Gastrocnemius medialis (tissue), 4 donors: ENCODE results near the gene RNF2. TPM values are rescaled to one million over a fixed set of nuclear protein-coding genes. Genes with fewer than 3 reads are reported as not detected.

Source experiments
- ATAC-seq, 2 donors: fragments of 150-250 bp; one replicate each; pipeline ENCODE4 v1.9.1; 2016
- DNase-seq, 2 donors: peaks; one replicate each; pipeline ENCODE4 v3.0.0-alpha.2; 2019
- H3K27ac ChIP-seq, 4 donors: fragments of 200-600 bp; sonication (generic); 1 replicate in 1 of 4; 2 replicates in 3 of 4; pipeline ENCODE4 v1.5.1; 2016 to 2018; ENCODE audit warnings: mild to moderate bottlenecking in 2 of 4, moderate library complexity in 1 of 4
- H3K27me3 ChIP-seq, 3 donors: fragments of 200-600 bp; sonication (generic) in 2 of 3; 1 replicate in 1 of 3; 2 replicates in 2 of 3; pipeline versions ENCODE4 v1.5.1 to v1.6.0; 2016 to 2019; ENCODE audit warnings: mild to moderate bottlenecking in 1 of 3, moderate library complexity in 1 of 3
- H3K36me3 ChIP-seq, 2 donors: fragments of 200-600 bp; sonication (generic) in 1 of 2; one replicate each; pipeline ENCODE4 v1.5.1; 2017 to 2018
- H3K4me1 ChIP-seq, 2 donors: fragments of 200-600 bp; sonication (generic) in 1 of 2; one replicate each; pipeline ENCODE4 v1.5.1; 2016 to 2017; ENCODE audit warnings: mild to moderate bottlenecking in 2 of 2
- H3K4me3 ChIP-seq, 4 donors: fragments of 200-600 bp; sonication (generic) in 3 of 4; 1 replicate in 1 of 4; 2 replicates in 3 of 4; pipeline ENCODE4 v1.5.1; 2016 to 2019; ENCODE audit warnings: mild to moderate bottlenecking in 2 of 4
- H3K9me3 ChIP-seq, 3 donors: fragments of 200-600 bp; sonication (generic) in 2 of 3; 1 replicate in 1 of 3; 2 replicates in 2 of 3; pipeline ENCODE4 v1.5.1; 2016 to 2019
- POLR2A ChIP-seq, 2 donors: fragments of 450-650 bp; IDR thresholded peaks; one replicate each; pipeline ENCODE4 v1.6.1; 2017; ENCODE audit warnings: antibody characterized with exemption in 2 of 2, mild to moderate bottlenecking in 2 of 2, moderate library complexity in 2 of 2
- in situ Hi-C, 4 donors: fragments of 200-750 bp; cut with MboI; loops; one replicate each; pipeline versions ENCODE4 v1.15.0 to v1.8.0; 2017; ENCODE audit warnings: low sequenced_read_pairs in 4 of 4
- intact Hi-C: fragments of 100-400 bp; cut with DNase I; formaldehyde crosslinking; loops from one replicate; pipeline ENCODE4 v1.15.1; 2023; ENCODE audit warnings: low total_unique reads
- total RNA-seq, 4 donors: library from RNA; depleted of rRNA; stranded (reverse); fragments of >200 nt; gene quantifications; one replicate each; pipeline versions ENCODE4 v1.1.0 to v1.2.3, GENCODE V29; 2016
- TF ChIP-seq, protein P1 (sequence below), 5 experiments: fragments of 450-650 bp in 3 of 5; fragments of 200-600 bp in 2 of 5; sonication (generic) in 2 of 5; IDR thresholded peaks in 4 of 5; conservative IDR thresholded peaks in 1 of 5; 1 replicate in 4 of 5; 2 replicates in 1 of 5; pipeline ENCODE4 v1.5.1; 2016 to 2019; ENCODE audit warnings: antibody characterized with exemption in 5 of 5, mild to moderate bottlenecking in 3 of 5, moderate library complexity in 3 of 5

RNF2 gene
- total RNA-seq, 4 donors from 2014 or later: 5.4 to 11.0 (median 7.3) TPM

DNA sequence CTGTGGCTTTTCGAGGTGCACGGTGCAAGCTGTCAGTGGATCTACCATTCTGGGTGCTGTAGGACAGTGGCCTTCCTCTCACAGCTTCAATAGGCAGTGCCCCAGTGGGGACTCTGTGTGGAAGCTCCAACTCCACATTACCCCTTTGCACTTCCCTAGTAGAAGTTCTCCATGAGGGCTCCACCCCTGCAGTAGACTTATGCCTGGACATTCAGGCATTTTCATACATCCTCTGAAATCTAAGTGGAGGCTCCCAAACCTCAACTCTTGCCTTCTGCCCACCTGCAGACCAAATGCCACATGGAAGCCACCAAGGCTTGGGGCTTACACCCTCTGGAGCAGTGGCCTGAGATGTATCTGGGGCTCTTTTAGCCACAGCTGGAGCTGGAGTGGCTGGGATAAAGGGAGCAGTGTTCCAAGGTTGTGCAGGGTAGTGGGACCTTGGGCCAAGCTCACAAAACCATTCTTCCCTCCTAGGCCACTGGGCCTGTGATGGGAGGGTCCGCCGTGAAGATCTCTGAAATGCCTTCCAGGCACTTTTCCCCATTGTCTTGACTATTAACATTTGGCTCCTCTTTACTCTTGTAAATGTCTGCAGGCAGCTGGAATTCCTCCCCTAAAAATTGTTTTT is 18.0 kb upstream of the RNF2 start:
- Histone ChIP-seq H3K4me1 (no peaks in the 10 kb centered on the region), H3K9me3 (no peaks in the 10 kb centered on the region), H3K27me3 (no peaks in the 10 kb centered on the region), H3K4me3 (no peak overlapping the region), H3K27ac (no peak overlapping the region), H3K36me3 (no peaks in the 10 kb centered on the region)
- intact Hi-C loops (no loop called here), in situ Hi-C loops (no loop called here)
- TF ChIP-seq, protein P1, sequence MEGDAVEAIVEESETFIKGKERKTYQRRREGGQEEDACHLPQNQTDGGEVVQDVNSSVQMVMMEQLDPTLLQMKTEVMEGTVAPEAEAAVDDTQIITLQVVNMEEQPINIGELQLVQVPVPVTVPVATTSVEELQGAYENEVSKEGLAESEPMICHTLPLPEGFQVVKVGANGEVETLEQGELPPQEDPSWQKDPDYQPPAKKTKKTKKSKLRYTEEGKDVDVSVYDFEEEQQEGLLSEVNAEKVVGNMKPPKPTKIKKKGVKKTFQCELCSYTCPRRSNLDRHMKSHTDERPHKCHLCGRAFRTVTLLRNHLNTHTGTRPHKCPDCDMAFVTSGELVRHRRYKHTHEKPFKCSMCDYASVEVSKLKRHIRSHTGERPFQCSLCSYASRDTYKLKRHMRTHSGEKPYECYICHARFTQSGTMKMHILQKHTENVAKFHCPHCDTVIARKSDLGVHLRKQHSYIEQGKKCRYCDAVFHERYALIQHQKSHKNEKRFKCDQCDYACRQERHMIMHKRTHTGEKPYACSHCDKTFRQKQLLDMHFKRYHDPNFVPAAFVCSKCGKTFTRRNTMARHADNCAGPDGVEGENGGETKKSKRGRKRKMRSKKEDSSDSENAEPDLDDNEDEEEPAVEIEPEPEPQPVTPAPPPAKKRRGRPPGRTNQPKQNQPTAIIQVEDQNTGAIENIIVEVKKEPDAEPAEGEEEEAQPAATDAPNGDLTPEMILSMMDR (IDR thresholded peaks at IDR 0.05 in 4 of 5, conservative IDR thresholded peaks at IDR 0.05 in 1 of 5): no peak
- no peak for TF ChIP-seq POLR2A (IDR thresholded peaks at IDR 0.05)
- ATAC-seq: no peak
- DNase-seq: no peak

DNA sequence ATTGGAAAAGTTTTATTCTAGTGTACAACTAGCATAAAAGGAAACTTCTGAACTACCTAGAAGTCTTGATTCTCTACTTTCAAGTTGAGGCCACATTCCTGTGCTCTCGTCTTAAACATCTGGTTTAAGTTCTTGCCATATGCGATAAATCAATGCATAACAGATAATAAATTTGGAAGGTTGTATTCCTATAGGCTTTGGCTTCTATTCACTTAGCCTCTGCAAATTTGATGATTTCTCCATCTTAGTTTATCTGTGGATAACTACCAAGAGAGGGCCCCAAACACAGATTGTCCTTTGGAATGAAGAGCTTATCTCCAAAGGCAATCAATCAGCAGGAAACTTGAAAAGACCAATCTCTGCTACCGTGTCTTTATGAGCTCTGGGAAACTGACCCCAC is 11.7 kb upstream of the RNF2 start:
- intact Hi-C loops (no loop called here), in situ Hi-C loops (no loop called here)
- H3K9me3 ChIP-seq: no peaks in the 10 kb centered on the region
- ATAC-seq (no peak), DNase-seq (no peak)
- H3K36me3 ChIP-seq: no peaks in the 10 kb centered on the region
- no peak overlapping the region for H3K4me3 ChIP-seq
- TF ChIP-seq, protein P1 (IDR thresholded peaks at IDR 0.05 in 4 of 5, conservative IDR thresholded peaks at IDR 0.05 in 1 of 5): no peak
- TF ChIP-seq POLR2A (IDR thresholded peaks at IDR 0.05): no peak
- no peak overlapping the region for H3K27ac ChIP-seq
- no peaks in the 10 kb centered on the region for H3K27me3 ChIP-seq
- H3K4me1 ChIP-seq: peaks cover 2% of the 10 kb centered on the region in 2 donors

DNA sequence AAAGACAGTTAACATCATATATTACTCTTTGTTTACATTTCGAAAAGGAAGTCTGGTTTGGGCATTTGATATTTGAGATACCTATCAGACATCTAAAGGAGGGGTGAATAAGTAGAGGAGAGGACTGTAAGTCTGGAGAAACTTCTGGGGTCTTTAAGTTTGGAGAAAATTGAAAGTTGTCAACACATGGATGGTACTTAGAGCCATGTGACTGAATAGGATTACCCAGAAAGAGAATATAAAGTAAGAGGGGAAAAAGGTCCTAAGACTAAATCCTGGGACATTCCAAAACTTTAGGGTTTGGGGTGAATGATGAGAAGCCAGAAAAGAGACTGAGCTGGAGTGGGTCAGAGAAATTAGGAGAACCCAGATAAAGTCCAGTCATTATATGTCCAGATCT is 10.1 kb upstream of the RNF2 start:
- Histone ChIP-seq H3K36me3 (no peaks in the 10 kb centered on the region), H3K4me1 (peaks cover 4 to 9% of the 10 kb centered on the region in 2 donors), H3K4me3 (no peak overlapping the region), H3K9me3 (no peaks in the 10 kb centered on the region), H3K27ac (no peak overlapping the region), H3K27me3 (no peaks in the 10 kb centered on the region)
- DNase-seq (no peak), ATAC-seq (no peak)
- TF ChIP-seq POLR2A (IDR thresholded peaks at IDR 0.05): no peak
- TF ChIP-seq, protein P1 (IDR thresholded peaks at IDR 0.05 in 4 of 5, conservative IDR thresholded peaks at IDR 0.05 in 1 of 5): no peak
- in situ Hi-C loops: no loop called here
- intact Hi-C loops: no loop called here

DNA sequence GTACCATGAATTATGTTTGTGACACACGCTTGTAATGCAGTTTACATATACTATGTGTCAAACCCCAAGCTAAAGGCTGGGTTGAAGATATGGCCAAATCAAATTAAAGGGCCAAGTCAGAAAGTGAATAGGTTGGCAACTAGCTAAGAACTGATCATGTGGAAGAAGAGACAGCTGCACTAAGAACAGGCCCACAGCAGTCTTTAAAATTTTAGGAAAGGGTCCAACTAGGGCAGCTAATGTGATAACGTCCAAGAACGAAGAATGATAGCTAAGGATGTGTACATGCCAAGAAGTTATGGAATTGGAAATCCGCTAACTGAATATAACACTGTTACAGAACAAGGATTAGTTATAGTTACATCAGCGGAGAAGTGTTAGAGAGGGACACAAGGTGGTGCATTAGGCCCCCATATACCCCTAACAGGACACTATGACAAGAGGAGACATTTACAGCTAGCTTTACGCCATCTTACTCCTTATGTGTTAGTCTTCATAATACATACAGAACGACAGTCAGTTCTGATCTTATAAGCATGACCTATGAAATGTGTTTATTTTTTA is 6.5 kb upstream of the RNF2 start:
- in situ Hi-C loops (no loop called here), intact Hi-C loops (no loop called here)
- ATAC-seq (peak in 1 of 2 donors; percentile 19), DNase-seq (no peak)
- H3K27me3 ChIP-seq: no peaks in the 10 kb centered on the region
- TF ChIP-seq POLR2A (IDR thresholded peaks at IDR 0.05): no peak
- TF ChIP-seq, protein P1 (IDR thresholded peaks at IDR 0.05 in 4 of 5, conservative IDR thresholded peaks at IDR 0.05 in 1 of 5): no peak
- H3K27ac ChIP-seq: no peak overlapping the region
- H3K4me3 ChIP-seq: no peak overlapping the region
- peaks cover 4 to 9% of the 10 kb centered on the region in 2 donors for H3K4me1 ChIP-seq
- no peaks in the 10 kb centered on the region for H3K36me3 ChIP-seq
- no peaks in the 10 kb centered on the region for H3K9me3 ChIP-seq
